ENCODE measurements around the gene ZNF490. TPM values are rescaled to one million over a fixed set of nuclear protein-coding genes. Genes with fewer than 3 reads are reported as not detected.

Gene ZNF490
- total and polyA plus RNA-seq, 2 of the 4 experiments (the other 2 are of a cell fraction) = 1.7 to 9.0 TPM

GRCh38 chr19:12641456-12641855, 30.8 kb upstream of the ZNF490 start:
- Histone ChIP-seq H3K27me3 (ENCODE audit: control insufficient read depth, insufficient read depth, low read length) (no peaks in the 10 kb centered on the region), H3K79me1 (ENCODE audit: low read depth in 1 of 2, low read length in 2 of 2) (no peaks in the 10 kb centered on the region), H3K4me1 (ENCODE audit: control insufficient read depth, insufficient read depth, low read length) (peaks cover 3% of the 10 kb centered on the region), H3K36me3 (ENCODE audit: control insufficient read depth, insufficient read depth, low read length) (no peaks in the 10 kb centered on the region), H2BK5ac (ENCODE audit: low read depth, low read length, poor library complexity, severe bottlenecking) (no peak overlapping the region), H2BK15ac (ENCODE audit: low read depth, low read length) (no peak overlapping the region), H3K4ac (ENCODE audit: low read depth, low read length) (no peak overlapping the region), H3K27ac (ENCODE audit: insufficient read depth, low read length) (no peak overlapping the region), H4K91ac (ENCODE audit: insufficient read depth, low read depth, low read length) (no peak overlapping the region), H2AK9ac (replicated peaks; ENCODE audit: low read depth, low read length, poor library complexity) (no peak overlapping the region), H3K4me3 (ENCODE audit: insufficient read depth, low read depth, low read length) (no peak overlapping the region), H3K9me1 (ENCODE audit: insufficient read depth, low read length) (no peaks in the 10 kb centered on the region), H3K14ac (replicated peaks; ENCODE audit: low read depth, low read length) (no peak overlapping the region), H2BK20ac (ENCODE audit: low read depth, low read length) (no peak overlapping the region), H3K9ac (ENCODE audit: low read depth, low read length) (no peak overlapping the region), H2AFZ (replicated peaks; ENCODE audit: low read length, poor library complexity) (no peak overlapping the region), H3K56ac (ENCODE audit: extremely low read depth, insufficient read depth, low read length) (no peak overlapping the region), H3K18ac (ENCODE audit: low read depth, low read length) (no peak overlapping the region), H2BK120ac (ENCODE audit: low read depth, low read length) (no peak overlapping the region), H4K5ac (ENCODE audit: low read depth, low read length) (no peak overlapping the region), H3K23ac (ENCODE audit: low read depth, low read length) (no peak overlapping the region), H2AK5ac (ENCODE audit: low read depth, low read length) (no peak overlapping the region), H4K20me1 (ENCODE audit: insufficient read depth, low read length) (no peaks in the 10 kb centered on the region), H4K8ac (ENCODE audit: low read depth in 2 of 2, low read length in 2 of 2) (no peak overlapping the region), H3K9me3 (ENCODE audit: control insufficient read depth, insufficient read depth, low read length) (no peaks in the 10 kb centered on the region), H3K4me2 (ENCODE audit: low read depth, low read length) (no peak overlapping the region)
- ATAC-seq (ENCODE audit: low read depth) (no peak), DNase-seq (no peak)
- intact Hi-C loops (cut with micrococcal nuclease) (no loop called here), in situ Hi-C loops (cut with MboI; ENCODE audit: low sequenced_read_pairs) (no loop called here), dilution Hi-C loops (cut with HindIII; ENCODE audit: low sequenced_read_pairs, unreplicated experiment) (no loop called here)
- ChIA-PET CTCF (no interaction called here), POLR2A (ENCODE audit: unreplicated experiment) (no interaction called here)
- no peak for TF ChIP-seq RAD21 (IDR thresholded peaks at IDR 0.05; ENCODE audit: low read length)
- TF ChIP-seq POLR2A (IDR thresholded peaks at IDR 0.05; ENCODE audit: low read depth, low read length) = no peak
- no peak for TF ChIP-seq MAFK (IDR thresholded peaks at IDR 0.05; ENCODE audit: low read depth, low read length)
- TF ChIP-seq CEBPB (IDR thresholded peaks at IDR 0.05; ENCODE audit: low read depth, low read length) = no peak
- TF ChIP-seq CHD1 (IDR thresholded peaks at IDR 0.05; ENCODE audit: low read depth, low read length) = no peak
- TF ChIP-seq BHLHE40 (IDR thresholded peaks at IDR 0.05; ENCODE audit: low read depth, low read length) = no peak
- TF ChIP-seq RFX5 (IDR thresholded peaks at IDR 0.05; ENCODE audit: low read depth, low read length) = no peak
- TF ChIP-seq FOS (IDR thresholded peaks at IDR 0.05; ENCODE audit: low read depth, low read length) = no peak
- TF ChIP-seq USF2 (IDR thresholded peaks at IDR 0.05; ENCODE audit: low read depth, low read length) = no peak
- no peak for TF ChIP-seq CTCF (conservative IDR thresholded peaks at IDR 0.05; ENCODE audit: low read depth, low read length)
- TF ChIP-seq SMC3 (IDR thresholded peaks at IDR 0.05; ENCODE audit: low read depth, low read length) = no peak
- no peak for TF ChIP-seq MXI1 (IDR thresholded peaks at IDR 0.05; ENCODE audit: borderline replicate concordance, low read depth, low read length)
- no peak for TF ChIP-seq ELK1 (IDR thresholded peaks at IDR 0.05; ENCODE audit: borderline replicate concordance, low read depth, low read length)
- TF ChIP-seq NFE2L2 (IDR thresholded peaks at IDR 0.05; ENCODE audit: low read depth, low read length) = no peak
- TF ChIP-seq RCOR1 (IDR thresholded peaks at IDR 0.05; ENCODE audit: insufficient replicate concordance, low read length) = no peak
- TF ChIP-seq MAZ (IDR thresholded peaks at IDR 0.05; ENCODE audit: borderline replicate concordance, low read depth, low read length) = no peak
- WGBS, 2 experiments (ENCODE audit: extremely low coverage in 2 of 2, insufficient read length in 1 of 2) = 82% methylated on average over 8 of the region's 13 CpGs; no CpG with 5 or more reads in 1 of the 2 experiments
- BruUV-seq (replicated peaks) = no TSS peak
